H9 (cell line): ENCODE results near the gene CHPT1. TPM values are rescaled to one million over a fixed set of nuclear protein-coding genes. Genes with fewer than 3 reads are reported as not detected.

ENCODE experiments used
- DNase-seq: peaks from one replicate; pipeline ENCODE4 v3.0.0-alpha.2; 2017
- H2AFZ ChIP-seq: one replicate; pipeline ENCODE4 v1.6.1; 2013; ENCODE audit warnings: mild to moderate bottlenecking, low read length, control low read depth, moderate library complexity
- H2AK5ac ChIP-seq: 2 replicates; pipeline ENCODE4 v1.6.1; 2013; ENCODE audit warnings: low read length, control low read depth, mixed read lengths; ENCODE audit not compliant: insufficient read length
- H2BK120ac ChIP-seq: one replicate; pipeline ENCODE4 v1.6.1; 2013; ENCODE audit warnings: low read depth, mild to moderate bottlenecking, low read length, control low read depth, inconsistent platforms; ENCODE audit not compliant: poor library complexity, severe bottlenecking
- H2BK12ac ChIP-seq: 2 replicates; pipeline ENCODE4 v1.6.1; 2013; ENCODE audit warnings: low read length, control low read depth, mixed read lengths, low read depth; ENCODE audit not compliant: insufficient read length
- H2BK15ac ChIP-seq: 2 replicates; pipeline ENCODE4 v1.6.1; 2013; ENCODE audit warnings: low read depth, low read length, control low read depth
- H2BK20ac ChIP-seq: one replicate; pipeline ENCODE4 v1.6.1; 2013; ENCODE audit warnings: low read depth, mild to moderate bottlenecking, low read length, control low read depth, inconsistent platforms; ENCODE audit not compliant: poor library complexity, severe bottlenecking
- H2BK5ac ChIP-seq: 2 replicates; pipeline ENCODE4 v1.6.1; 2013; ENCODE audit warnings: low read length, control low read depth, mixed read lengths; ENCODE audit not compliant: insufficient read length
- H3K14ac ChIP-seq: 2 replicates; pipeline ENCODE4 v1.6.1; 2013; ENCODE audit warnings: low read length, control low read depth; ENCODE audit not compliant: insufficient read depth
- H3K18ac ChIP-seq: 2 replicates; pipeline ENCODE4 v1.6.1; 2013; ENCODE audit warnings: low read depth, mild to moderate bottlenecking, mixed read lengths, low read length, control low read depth; ENCODE audit not compliant: insufficient read length
- H3K23ac ChIP-seq: 2 replicates; pipeline ENCODE4 v1.6.1; 2013; ENCODE audit warnings: low read length, control low read depth, mixed read lengths, low read depth; ENCODE audit not compliant: insufficient read length
- H3K23me2 ChIP-seq: 2 replicates; pipeline ENCODE4 v1.6.1; 2013; ENCODE audit warnings: low read depth, mild to moderate bottlenecking, mixed read lengths, low read length, control low read depth; ENCODE audit not compliant: insufficient read length, poor library complexity, severe bottlenecking
- H3K27ac ChIP-seq: 2 replicates; pipeline ENCODE4 v1.5.1; 2013; ENCODE audit warnings: low read length, control low read depth, mixed read lengths, low read depth; ENCODE audit not compliant: insufficient read length
- H3K27me3 ChIP-seq: 2 replicates; pipeline ENCODE4 v1.6.1; 2013; ENCODE audit warnings: low read length, control low read depth, inconsistent platforms; ENCODE audit not compliant: insufficient read depth
- H3K4ac ChIP-seq: 2 replicates; pipeline ENCODE4 v1.6.1; 2013; ENCODE audit warnings: low read depth, mild to moderate bottlenecking, control low read depth, inconsistent platforms, low read length, moderate library complexity
- H3K4me1 ChIP-seq: 2 replicates; pipeline ENCODE4 v1.6.1; 2013; ENCODE audit warnings: low read length, control low read depth, inconsistent platforms; ENCODE audit not compliant: insufficient read depth
- H3K4me2 ChIP-seq: 2 replicates; pipeline ENCODE4 v1.6.1; 2013; ENCODE audit warnings: low read length, control low read depth, mixed read lengths; ENCODE audit not compliant: insufficient read length, insufficient read depth
- H3K56ac ChIP-seq: 2 replicates; pipeline ENCODE4 v1.6.1; 2013; ENCODE audit warnings: low read depth, mild to moderate bottlenecking, mixed read lengths, low read length, control low read depth; ENCODE audit not compliant: insufficient read length
- H3K79me1 ChIP-seq: 2 replicates; pipeline ENCODE4 v1.6.1; 2013; ENCODE audit warnings: low read depth, mild to moderate bottlenecking, moderate library complexity, low read length, control low read depth, inconsistent platforms; ENCODE audit not compliant: insufficient read depth, poor library complexity, severe bottlenecking
- H3K79me2 ChIP-seq: 2 replicates; pipeline ENCODE4 v1.6.1; 2013; ENCODE audit warnings: low read length, control low read depth, inconsistent platforms; ENCODE audit not compliant: insufficient read depth
- H3K9ac ChIP-seq: 2 replicates; pipeline ENCODE4 v1.6.1; 2013; ENCODE audit warnings: low read length, control low read depth, mixed read lengths; ENCODE audit not compliant: insufficient read length; ENCODE audit errors: extremely low read depth
- H3K9me3 ChIP-seq: one replicate; pipeline ENCODE4 v1.6.1; 2013; ENCODE audit warnings: low read depth, low read length, inconsistent platforms; ENCODE audit not compliant: control insufficient read depth
- H3T11ph ChIP-seq: one replicate; pipeline ENCODE4 v1.6.1; 2013; ENCODE audit warnings: mild to moderate bottlenecking, low read length, control low read depth, inconsistent platforms
- H4K20me1 ChIP-seq: one replicate; pipeline ENCODE4 v1.6.1; 2013; ENCODE audit not compliant: control insufficient read depth, insufficient read length, insufficient read depth
- H4K5ac ChIP-seq: 2 replicates; pipeline ENCODE4 v1.6.1; 2013; ENCODE audit warnings: low read depth, mild to moderate bottlenecking, mixed read lengths, low read length, control low read depth; ENCODE audit not compliant: insufficient read length
- H4K8ac ChIP-seq: replicated peaks from 2 replicates; pipeline ENCODE4 v1.6.1; 2013; ENCODE audit warnings: low read length, control low read depth, mixed read lengths, low read depth; ENCODE audit not compliant: insufficient read length
- H4K91ac ChIP-seq: 2 replicates; pipeline ENCODE4 v1.6.1; 2013; ENCODE audit warnings: low read depth, mild to moderate bottlenecking, moderate library complexity, mixed read lengths, low read length, control low read depth; ENCODE audit not compliant: insufficient read length
- H3K27ac Mint-ChIP-seq, 3 experiments: 2 replicates in 2 of 3; 3 replicates in 1 of 3; pipeline ENCODE4 v1.8.0; 2020 to 2021; ENCODE audit warnings: mixed read lengths in 3 of 3, mild to moderate bottlenecking in 1 of 3, moderate library complexity in 1 of 3
- H3K27me3 Mint-ChIP-seq: 2 replicates; pipeline ENCODE4 v1.8.0; 2021; ENCODE audit warnings: low read depth, mild to moderate bottlenecking, moderate library complexity, mixed read lengths
- H3K36me3 Mint-ChIP-seq, 3 experiments: 2 replicates in 2 of 3; 3 replicates in 1 of 3; pipeline ENCODE4 v1.8.0; 2020 to 2021; ENCODE audit warnings: low read depth in 3 of 3, mixed read lengths in 3 of 3; ENCODE audit not compliant: insufficient read depth in 1 of 3
- H3K4me1 Mint-ChIP-seq, 2 experiments: 2 replicates each; pipeline ENCODE4 v1.8.0; 2020; ENCODE audit warnings: mixed read lengths in 2 of 2
- H3K4me3 Mint-ChIP-seq, 2 experiments: 2 replicates in 1 of 2; 3 replicates in 1 of 2; pipeline ENCODE4 v1.8.0; 2020 to 2021; ENCODE audit warnings: mild to moderate bottlenecking in 2 of 2, mixed read lengths in 2 of 2, moderate library complexity in 1 of 2
- H3K9me3 Mint-ChIP-seq, 2 experiments: 2 replicates in 1 of 2; 3 replicates in 1 of 2; pipeline ENCODE4 v1.8.0; 2020; ENCODE audit warnings: mild to moderate bottlenecking in 2 of 2, mixed read lengths in 2 of 2, moderate library complexity in 1 of 2
- CTCF ChIP-seq: fragments of 200-600 bp; sonication (generic); conservative IDR thresholded peaks from 3 replicates; pipeline ENCODE4 v1.8.0; 2021; ENCODE audit warnings: antibody characterized with exemption, mild to moderate bottlenecking
- WGBS: extraction: QIAGEN DNeasy Blood & Tissue Kit; methylation state at CpG from one replicate; pipeline ENCODE4 v1.1.7; 2013; ENCODE audit warnings: missing lambda C conversion rate, low lambda C conversion rate, mixed read lengths; ENCODE audit not compliant: insufficient read length; ENCODE audit errors: extremely low coverage; 5-methylcytosine and 5-hydroxymethylcytosine counted together
- total RNA-seq: library from RNA; stranded (reverse); gene quantifications from 2 replicates; pipeline ENCODE4 v1.2.1, GENCODE V29; 2021

The CHPT1 gene
- total RNA-seq, 1 experiment from 2014 or later: 17.1 TPM

DNA sequence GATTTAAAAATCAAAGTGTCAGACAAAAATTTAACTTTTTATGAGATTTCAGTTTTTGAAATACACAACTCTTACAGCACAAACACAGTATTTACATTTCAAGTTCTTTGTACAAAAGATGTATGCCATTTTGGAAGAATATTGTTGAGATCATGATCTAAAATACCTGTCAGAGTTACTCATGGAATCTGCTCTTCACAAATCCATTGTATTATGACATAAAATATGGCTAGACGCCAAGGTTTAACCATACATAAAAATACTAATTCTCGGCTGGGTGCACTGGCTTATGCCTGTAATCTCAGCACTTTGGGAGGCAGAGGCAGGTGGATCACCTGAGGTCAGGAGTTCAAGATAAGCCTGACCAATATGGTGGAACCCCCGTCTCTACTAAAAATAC lies 48.0 kb downstream of the CHPT1 start:
- Histone ChIP-seq H3K56ac (no peak overlapping the region), H3K4me1 (no peaks in the 10 kb centered on the region), H3K27ac (no peak overlapping the region), H3K9ac (no peak overlapping the region), H2AFZ (no peak overlapping the region), H3K4me2 (no peak overlapping the region), H3K23me2 (no peaks in the 10 kb centered on the region), H3K27me3 (no peaks in the 10 kb centered on the region), H3K4ac (no peak overlapping the region), H2AK5ac (no peak overlapping the region), H2BK120ac (no peak overlapping the region), H3K79me2 (no peaks in the 10 kb centered on the region), H3T11ph (no peak overlapping the region), H4K91ac (no peak overlapping the region), H3K79me1 (no peaks in the 10 kb centered on the region), H2BK15ac (no peak overlapping the region), H2BK12ac (no peak overlapping the region), H2BK5ac (no peak overlapping the region), H3K18ac (no peak overlapping the region), H3K23ac (no peak overlapping the region), H3K14ac (no peak overlapping the region), H4K20me1 (no peaks in the 10 kb centered on the region), H4K8ac (no peak overlapping the region), H3K9me3 (no peaks in the 10 kb centered on the region), H4K5ac (no peak overlapping the region), H2BK20ac (no peak overlapping the region)
- Mint-ChIP-seq H3K36me3 (peaks cover 0 to 40% (median 38%) of the 10 kb centered on the region in 3 experiments; a peak in 5 of 7 replicates), H3K27ac (no peak overlapping the region), H3K4me3 (no peak overlapping the region), H3K4me1 (peaks cover 4% of the 10 kb centered on the region in 2 experiments), H3K27me3 (no peaks in the 10 kb centered on the region), H3K9me3 (no peaks in the 10 kb centered on the region)
- DNase-seq: no peak
- WGBS: no CpG with 5 or more reads among the region's 3 CpGs
- TF ChIP-seq CTCF: no peak
